Measurements from ENCODE around the gene KCNJ6.
"Not testable (repeated sequence)": the region's sequence is repeated elsewhere in the genome, so short reads cannot be mapped to it uniquely, and the experiment has no call there.

Gene KCNJ6, protein sequence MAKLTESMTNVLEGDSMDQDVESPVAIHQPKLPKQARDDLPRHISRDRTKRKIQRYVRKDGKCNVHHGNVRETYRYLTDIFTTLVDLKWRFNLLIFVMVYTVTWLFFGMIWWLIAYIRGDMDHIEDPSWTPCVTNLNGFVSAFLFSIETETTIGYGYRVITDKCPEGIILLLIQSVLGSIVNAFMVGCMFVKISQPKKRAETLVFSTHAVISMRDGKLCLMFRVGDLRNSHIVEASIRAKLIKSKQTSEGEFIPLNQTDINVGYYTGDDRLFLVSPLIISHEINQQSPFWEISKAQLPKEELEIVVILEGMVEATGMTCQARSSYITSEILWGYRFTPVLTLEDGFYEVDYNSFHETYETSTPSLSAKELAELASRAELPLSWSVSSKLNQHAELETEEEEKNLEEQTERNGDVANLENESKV

DNA sequence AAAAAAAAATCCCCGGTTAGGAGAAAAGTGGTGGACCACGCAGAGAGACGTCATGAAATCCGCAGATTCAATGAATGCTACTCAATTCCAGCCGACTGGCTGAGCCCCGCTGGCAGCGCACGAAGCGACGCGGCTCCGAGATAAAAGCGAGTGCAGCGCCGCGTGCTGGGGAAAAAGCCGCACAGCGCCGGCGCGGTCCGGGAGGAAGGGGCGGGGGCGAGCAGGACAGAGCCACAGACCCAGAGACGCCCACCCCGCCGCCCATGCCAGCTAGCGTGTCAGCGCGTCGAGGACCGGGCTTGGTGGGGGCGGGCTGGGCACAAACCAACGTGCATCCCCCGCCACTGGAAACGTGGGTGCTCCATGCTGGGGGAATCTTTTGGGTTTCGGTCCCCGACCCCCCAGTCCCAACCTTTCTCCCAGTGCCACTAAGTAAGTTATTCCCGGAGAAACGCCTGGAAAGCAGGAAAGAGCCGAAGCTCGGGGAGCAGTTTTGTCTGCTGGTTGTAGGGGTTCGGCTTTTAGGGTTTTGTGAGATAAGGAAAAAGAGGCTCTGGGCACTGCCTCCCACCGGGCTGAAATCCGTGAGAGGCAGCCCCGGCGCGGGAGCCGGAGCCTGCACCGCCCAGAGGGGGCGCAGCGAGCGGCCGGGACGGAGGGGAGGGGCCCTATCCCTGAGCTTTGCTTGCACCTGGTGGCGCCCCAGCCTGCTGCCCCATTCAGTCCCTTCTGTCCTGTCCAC, at the start of gene KCNJ6:
TSS of gene KCNJ6 (minus strand) at position 148 of the 742 bp plus-strand sequence. CDS start 75,775 bp downstream, outside the sequence.
- DNase-seq: peak; percentile 25

DNA sequence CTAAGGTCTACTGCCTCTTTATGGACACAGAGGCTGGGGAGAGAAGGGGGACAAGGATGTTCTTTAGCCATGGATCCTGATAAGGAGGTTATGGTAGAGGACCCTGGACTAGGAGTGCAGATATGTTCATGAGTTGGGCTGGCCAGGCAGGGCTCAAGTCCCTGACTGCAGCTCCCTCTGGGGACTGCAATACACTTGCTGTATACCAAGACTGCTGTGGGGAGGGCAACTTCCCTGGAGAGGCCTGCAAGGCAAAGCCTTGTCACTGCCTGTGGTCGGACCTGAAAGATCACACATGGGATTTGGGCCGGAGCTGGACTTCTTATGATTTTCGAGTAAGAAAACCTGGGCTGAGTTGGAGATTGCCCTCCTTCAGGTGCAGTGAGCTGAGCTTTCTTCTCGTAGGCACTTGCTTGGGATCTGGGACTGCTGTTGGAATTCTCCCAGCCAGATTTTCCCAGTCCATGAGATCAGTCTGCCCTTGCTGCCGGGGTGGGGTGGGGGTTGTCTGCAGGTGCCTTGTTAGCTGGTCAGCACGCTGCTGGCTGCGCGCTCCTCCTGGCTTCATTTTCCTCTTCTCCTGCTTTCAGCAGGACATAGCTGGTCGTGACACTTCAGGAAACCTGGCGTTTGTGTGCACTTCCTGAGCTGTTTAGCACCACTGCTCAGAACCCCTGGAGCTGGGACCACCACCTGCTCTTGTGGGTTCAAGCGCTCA, 49.0 kb upstream of the KCNJ6 start:
- DNase-seq: no peak

DNA sequence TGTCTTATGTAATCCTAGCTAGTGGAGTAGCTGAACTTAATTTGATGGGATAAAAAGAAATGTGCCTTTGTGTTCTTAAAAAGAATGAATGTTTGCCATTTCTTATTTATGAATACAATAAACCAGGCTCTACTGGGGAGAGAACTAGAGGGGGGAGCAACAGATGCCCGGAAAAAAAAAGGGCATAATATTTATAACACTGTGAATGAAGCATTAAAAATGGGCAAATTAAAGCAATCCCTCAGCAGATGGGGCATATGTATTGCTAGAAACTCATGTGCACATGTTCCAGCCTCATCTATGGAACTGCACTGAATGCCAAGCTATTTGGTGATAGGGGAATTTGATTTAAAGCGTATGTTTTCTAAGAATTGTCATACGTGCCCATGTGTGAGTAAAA, 42.3 kb upstream of the KCNJ6 start:
- DNase-seq: no peak

DNA sequence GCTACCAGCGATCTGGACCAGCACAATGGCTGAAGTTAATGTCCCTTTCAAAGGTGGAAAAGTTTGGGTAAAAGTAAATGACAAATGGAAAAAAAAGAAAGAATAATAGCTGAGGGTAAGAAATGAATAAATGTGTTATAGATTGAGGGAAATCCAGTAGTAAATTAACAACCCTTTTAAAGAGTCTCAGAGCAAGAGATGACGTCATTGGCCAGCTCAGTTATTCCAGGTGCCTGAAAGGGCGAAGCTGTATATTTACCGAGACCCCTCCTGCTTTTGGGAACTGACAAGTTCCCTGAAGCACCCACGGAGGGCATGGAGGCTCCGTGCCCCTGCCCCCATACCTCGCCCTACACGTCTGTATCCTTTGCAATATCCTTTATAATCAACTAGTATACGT, 40.5 kb upstream of the KCNJ6 start:
- DNase-seq: no peak

DNA sequence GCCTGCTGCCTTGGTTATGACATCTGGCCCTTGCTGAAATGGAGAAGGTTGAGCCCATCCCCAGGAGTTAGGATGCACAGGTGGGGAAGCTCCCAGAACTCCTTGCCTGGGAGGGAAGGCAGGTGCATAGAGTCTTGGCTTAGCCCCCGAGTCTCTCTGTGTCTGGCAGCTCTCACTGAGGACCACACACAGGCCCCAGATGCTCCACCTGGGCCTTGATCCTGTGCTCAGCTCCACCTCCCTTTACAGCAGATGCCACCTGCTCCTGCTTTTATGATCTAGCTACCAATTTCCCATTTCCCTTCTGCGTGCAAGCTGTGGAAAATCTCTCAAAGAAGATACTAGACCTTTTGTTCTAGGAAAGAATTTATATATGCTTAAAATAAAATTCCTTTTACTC, 28.8 kb upstream of the KCNJ6 start:
- no peak for DNase-seq

DNA sequence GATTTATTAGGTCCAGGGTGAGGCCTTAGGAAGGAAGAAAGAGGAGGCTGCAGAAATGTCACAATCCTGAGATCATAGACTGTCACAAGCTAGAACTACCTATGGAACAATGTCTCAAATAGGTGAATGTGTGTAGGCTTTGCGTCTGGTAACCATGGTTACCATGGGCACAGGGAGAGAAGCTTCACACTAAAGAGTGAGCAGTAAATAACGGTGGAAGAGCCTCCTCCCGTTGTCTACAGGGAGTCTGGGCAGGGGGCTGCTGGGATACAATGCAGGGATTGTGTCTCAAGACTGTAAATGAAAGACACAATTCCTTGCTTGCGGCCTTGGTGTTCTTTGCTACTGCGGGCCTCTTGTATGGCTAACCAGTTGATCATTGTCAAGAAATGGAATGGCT, 28.2 kb upstream of the KCNJ6 start:
- DNase-seq: no peak

DNA sequence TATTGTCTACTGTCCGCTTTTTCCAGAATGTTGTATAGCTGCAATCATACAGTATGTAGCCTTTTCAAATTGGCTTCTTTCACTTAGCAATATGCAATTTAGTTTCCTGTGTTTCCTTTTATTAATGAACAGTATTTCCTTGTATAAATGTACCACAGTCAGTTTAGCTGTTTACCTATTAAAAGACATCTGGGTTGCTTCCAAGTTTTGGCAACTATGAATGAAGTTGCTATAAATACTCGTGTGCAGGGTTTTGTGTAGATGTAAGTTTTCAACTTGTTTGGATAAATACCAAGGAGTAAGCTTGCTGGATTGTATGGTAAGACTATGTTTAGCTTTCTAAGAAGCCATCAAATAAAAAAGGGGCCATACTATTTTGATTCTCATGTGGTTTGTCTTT, 24.4 kb upstream of the KCNJ6 start:
- no peak for DNase-seq

DNA sequence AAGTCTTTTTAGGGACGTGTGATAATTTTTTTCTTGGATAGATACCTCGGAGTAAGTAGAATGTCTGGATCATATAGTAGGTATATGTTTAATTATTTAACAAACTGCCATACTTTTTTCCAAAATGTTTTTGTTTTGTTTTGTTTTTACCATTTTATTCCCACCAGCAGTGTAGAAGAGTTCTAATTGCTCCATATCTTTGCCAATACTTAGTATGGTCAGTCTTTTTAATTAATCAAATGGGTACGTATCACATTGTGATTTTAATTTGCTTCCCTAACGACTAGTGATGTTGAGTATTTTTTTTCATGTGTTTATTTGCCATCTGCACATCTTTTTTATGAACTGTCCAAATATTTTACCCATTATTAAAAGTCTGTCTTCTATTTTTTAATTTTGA, 23.6 kb upstream of the KCNJ6 start:
- DNase-seq: no peak

DNA sequence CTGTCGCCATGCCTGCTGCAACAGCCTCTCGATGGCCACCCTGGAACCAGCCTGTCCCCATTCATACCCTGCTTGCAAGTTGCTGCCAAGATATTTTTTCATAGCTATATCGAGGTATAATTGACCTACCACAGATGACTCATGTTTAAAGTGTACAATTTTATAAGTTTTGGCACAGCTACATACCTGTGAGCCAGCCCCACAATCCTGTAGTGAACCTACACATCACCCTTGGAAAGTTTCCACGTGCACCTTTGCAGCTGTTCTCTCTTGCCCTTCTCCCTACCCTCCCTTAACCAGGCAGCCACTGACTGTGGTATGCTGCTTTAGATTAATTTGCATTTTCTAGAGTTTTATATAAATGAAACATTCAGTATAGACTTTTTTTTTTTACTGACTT, 23.0 kb upstream of the KCNJ6 start:
- DNase-seq: no peak

DNA sequence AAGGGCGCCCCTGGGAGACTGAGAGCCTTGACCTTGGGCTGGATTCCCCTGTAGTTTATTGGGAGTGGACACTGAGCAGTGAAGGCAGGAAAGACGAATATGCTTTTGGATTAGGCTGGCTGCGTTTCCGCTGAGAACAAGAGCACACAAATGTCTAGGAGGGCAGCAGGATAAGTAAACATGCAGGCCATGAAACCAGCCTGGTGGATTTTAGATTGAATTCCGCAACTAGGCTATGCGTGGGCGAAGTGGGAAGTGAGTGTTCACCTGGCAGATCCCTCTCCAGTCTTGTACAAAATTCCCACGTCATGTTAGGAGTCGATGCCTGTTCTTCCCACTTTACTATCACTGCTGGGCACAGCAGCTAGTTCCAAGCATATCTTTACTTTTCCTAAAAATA, 21.4 kb upstream of the KCNJ6 start:
- DNase-seq: no peak

DNA sequence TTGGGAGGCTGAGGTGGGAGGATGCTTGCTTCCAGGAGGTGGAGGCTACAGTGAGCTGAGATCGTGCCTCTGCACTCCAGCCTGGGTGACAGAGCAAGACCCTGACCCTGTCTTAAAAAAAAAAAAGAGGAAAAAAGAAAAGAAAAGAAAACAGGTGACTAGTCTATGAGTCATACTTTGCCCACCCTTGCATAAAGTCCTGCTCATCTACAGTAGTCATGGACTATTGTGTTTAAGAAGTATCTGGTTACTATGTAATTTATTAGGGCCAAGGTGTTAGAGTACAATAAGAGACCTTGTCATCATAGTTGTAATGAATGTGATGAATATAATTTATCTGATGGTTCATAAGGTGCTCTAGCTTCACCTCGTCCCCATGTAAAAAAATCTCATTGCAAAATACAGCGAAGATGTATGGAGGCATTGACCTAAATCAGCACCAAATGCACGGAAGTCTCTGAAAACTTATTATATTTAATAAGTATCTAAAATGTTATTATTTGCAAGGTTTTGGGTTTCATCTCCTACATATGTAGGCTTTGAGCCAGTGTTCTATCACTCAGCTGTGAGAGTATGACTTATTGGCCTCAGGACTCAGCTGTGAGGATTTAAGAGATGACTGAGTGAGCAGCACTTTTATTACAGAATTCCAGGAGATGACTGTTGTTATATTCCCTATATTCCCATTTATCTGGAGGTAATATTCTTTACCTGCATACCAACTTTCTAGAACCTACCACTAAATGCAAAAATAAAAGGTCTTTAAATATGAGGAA, 19.9 kb upstream of the KCNJ6 start:
- no peak for DNase-seq

DNA sequence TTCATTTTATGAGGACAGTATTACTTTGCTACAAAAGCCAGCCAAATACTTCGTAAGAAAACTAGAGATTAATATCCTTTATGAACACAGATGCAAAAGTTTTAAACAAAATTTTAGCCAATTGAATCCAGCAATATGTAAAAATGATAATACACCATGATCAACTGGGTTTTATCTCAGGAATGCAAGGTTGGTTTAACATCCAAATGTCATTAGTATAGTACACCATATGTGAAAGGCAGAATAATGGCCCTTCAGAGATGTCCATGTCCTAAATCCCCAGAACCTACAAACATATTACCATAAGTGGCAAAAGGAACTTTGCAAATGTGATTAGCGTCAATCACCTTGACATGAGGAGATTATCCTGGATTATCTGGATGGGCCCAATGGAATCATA, 16.7 kb upstream of the KCNJ6 start:
- DNase-seq: no peak

DNA sequence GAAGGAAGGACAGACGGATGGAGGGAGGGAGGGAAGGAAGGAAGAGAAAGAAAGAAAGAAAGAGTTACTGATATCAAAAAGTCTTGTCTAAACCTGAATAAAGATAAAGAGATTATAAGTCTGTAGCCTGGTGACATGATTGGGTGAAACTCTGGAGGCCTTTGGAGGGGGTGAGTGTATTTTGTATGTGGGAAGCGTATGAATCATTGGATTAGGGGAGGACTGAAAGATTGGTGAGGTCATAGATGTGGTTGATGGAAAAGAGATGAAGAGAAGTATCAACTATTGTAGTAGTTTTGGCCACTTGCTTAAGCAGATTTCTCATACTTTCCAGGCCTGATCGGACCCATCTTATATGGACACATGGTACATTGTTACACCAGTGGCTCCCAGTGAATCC, 11.5 kb upstream of the KCNJ6 start:
- no peak for DNase-seq

DNA sequence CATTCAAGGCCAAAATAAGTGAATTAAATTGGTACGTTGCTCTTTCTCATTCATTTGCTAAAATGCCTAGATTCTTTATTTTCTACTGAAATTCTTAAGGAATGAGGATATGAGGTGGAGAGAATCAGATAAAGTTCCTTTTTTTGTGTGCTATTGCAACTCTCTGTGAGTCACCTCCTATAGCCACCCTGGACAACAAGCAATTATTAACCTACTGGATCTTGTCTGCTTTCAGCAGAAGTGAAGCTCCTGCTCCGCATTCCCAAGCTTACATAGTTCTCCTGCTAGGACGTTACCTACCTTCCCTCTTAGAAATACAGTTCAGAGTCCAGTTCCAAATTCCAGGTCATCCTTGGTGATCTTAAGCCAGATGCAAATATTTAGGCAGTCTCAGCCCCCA, 4.8 kb upstream of the KCNJ6 start:
- no peak for DNase-seq

DNA sequence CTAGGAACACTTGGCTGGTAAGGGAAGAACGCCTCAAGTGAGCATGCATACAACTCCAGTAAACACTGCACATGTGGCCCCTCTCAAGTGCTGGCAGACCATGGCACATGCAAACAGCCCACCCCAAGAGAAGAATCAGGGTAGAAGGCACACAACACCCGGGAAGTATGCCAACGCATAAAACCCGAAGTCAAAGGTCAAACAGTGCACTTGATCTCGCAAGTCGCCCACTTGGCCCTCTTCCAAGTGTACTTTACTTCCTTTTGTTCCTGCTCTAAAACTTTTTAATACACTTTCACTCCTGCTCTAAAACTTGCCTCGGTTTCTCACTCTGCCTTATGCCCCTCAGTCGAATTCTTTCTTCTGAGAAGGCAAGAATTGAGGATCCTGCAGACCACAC, 4.0 kb upstream of the KCNJ6 start:
- not testable (repeated sequence) for DNase-seq

DNA sequence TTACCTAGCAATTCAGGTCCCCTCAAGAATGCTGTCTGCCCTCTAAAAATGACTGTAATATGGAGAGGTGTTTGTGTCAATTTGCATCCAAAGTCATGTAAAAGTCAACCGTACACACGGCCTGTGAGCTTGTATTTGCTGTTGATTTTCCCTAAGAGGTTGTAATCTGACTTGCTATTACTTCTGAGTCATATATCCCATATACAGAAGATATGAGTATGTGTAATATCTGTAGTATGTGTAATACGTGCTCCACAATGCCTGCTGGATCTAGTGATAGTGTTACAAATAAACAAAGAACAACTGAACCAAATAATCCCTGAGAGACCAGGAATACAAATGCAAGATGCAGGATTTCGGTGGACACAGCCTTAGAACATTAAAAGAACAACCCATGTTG, 1.4 kb upstream of the KCNJ6 start:
- no peak for DNase-seq

DNA sequence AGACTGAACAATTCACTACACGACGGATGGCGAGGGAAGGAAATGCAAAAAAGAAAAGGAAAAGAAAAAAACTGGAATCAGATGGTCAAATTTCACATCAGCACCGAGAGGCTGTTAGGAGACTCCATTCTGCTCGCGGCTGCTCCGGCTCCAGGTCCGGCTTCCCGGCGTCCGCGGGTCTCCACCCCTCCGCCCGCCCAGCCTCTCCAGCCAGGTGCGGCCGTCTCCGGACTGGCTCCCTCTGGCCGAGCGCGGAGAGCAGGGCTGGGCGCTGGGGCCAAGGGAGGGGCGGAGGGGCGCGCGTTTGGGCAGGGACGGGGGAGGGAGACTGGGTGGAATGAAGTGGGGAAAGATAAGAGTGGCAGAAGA, 332 bp downstream of the KCNJ6 start:
- DNase-seq: no peak

DNA sequence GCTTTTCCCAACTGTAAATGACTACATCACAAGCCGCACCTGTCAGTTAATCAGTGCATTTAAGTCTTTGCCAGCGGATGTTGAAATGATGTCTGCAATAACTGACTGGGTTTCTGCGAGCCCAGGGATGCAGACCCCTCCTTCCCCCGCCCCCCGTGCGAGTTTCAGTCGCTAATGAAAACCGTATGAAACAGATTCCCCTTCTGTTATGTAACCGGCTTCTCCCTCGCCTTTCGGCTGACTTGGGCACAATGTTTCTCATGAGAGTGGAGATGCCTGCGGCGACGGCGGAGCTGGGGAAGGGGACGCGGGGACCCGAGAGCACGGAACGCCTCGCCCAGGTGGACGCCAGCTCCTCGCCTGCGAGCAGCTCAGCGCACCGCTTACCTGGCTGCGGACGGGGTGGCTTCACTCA, 753 bp downstream of the KCNJ6 start:
- DNase-seq: no peak

DNA sequence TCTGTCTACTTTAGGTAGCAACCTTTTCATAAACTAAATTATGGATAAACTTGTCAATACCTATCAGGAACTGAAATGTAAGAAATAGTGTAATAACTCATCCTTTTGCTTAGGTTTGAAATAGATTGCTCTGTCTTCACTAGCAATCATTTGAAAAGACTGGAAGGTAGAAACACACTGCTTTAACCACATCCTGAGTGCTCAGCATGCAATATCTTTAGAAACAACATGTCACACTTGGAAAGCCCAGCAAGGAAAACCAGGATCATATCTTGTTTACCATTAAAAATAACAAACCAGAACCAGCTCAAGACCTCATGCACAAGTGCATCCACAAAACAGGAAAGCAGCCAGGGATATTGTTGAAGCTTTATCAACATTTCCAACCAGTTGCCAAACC, 3.6 kb downstream of the KCNJ6 start:
- no peak for DNase-seq

DNA sequence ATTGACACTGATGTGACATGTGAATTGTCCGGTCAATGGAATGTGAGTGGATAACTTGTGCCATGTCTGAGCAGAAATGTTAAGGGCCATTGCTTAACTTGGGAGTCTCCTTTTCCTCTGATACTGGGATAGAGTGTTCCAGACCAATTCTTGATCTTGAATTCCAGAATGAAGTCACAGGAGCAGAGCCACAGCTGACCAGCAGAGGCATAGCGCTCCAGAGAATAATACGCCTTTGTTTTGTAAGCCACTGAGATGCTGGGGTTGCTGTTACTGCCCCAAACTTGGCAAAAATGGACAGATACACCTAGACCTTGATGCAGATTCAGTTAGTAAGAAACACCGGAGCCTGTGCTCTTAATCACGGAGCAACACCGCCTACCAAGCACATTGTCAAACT, 6.3 kb downstream of the KCNJ6 start:
- DNase-seq: no peak

DNA sequence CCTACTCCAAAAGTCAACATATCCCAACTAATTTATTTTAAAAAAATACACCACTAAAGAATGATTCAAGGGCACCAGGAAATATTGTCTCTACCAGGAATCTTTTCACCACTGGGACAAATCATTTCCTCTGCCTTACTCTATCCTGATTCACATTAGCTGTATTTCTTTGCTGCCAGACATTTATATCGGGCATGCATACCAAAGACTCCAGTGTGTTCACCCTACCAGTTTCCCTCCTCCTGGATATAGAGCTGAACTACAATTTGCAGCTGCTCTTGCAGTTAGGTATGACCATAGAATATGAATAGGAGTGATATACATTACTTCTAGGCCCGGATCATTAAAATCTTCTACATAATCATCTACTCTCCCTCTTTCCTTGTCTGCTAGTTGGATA, 7.6 kb downstream of the KCNJ6 start:
- no peak for DNase-seq

DNA sequence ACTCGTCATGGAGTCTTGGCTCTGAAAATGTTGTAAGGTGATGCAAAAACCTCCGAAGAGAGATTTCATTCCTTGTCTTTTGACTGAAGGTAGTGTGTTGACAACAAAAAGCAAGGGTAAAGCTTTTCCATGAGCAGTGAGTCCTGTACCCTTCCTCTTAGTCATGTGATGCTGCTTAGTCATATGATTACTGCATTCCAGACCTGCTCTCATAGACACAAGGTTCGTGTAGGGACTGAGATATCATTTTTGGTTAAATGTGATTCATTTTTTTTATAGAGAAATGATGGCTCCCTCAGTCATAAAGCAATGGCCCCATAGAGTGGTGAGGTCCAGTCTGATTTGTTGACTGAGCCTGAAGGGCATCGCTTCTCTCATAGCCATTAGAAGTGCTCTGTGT, 9.2 kb downstream of the KCNJ6 start:
- DNase-seq: no peak

DNA sequence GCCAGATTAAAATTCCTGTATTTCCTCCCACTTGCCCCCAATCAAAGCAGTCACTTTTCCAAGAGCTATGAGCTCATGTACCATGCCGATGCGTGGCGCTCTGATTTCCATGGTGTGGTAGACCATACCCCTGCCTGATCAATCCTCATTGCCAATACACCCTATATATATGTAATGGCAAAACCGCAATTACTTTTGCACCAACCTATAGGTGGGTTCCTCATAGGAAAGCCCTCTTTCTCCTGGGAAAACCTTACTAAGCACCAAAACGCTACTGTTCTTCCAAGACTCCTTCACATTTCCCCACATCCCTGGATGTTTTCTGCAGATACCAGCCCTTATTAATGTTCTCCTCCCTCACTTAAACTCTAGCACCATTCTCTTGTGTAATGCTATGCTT, 11.0 kb downstream of the KCNJ6 start:
- DNase-seq: no peak

Data from DMS79 treated with DMSO at 0.1 percent for 48 hours (cell line).